Hepatocyte (in vitro differentiated cells): Measurements from ENCODE around the gene AIFM1.

ENCODE experiments used
- EZH2 ChIP-seq: fragments of 200-600 bp; sonication (generic); IDR thresholded peaks from 2 replicates; pipeline ENCODE4 v1.6.1; 2016; ENCODE audit warnings: antibody characterized with exemption, mild to moderate bottlenecking, borderline replicate concordance
- EZH2phosphoT487 ChIP-seq: fragments of 200-600 bp; sonication (generic); IDR thresholded peaks from one replicate; pipeline ENCODE4 v1.6.1; 2018; ENCODE audit warnings: antibody characterized with exemption, mild to moderate bottlenecking, low read depth, moderate library complexity; ENCODE audit not compliant: unreplicated experiment, severe bottlenecking
- TF ChIP-seq, protein P1 (sequence below): fragments of 200-600 bp; sonication (generic); IDR thresholded peaks from 2 replicates; pipeline ENCODE4 v1.5.1; 2016; ENCODE audit warnings: antibody characterized with exemption, mild to moderate bottlenecking; ENCODE audit not compliant: poor library complexity

DNA sequence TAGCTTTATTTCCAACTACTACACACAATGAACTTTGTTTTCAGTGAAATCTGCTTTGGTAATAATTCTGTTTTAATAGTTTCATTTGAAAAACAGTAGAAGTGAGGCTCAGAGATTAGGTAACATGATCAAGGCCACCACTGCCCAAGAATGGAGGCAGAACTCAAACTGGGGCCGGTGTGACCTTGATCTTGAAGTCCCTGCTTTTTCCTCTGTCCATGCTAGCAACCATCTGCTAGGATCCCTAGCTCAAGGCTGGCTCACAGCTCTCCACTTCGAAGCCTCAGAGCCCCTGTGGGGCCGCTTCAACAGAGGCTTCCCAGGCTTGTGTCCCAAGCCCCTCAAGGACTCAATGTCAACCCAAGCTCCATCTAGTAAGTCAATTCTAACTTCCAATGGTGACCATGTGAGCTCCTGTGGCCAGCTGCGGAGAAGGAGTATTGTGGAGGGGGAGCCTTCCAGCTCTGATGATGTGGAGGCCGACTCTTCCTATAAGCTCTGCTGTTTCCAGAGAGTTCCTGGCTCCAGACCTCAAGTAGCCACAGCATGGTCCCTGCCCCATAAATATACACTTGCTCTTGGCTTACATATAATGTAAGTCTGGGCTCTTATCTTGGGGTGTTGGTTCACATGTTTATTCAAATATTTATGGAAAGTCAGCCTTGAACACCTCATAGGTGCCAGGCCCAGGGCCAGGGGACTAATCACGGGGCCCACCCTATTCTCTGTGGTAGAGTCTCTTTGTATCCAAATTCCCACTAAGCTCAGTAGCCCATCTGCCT, 70.2 kb downstream of the AIFM1 start:
- no peak for TF ChIP-seq EZH2
- TF ChIP-seq, protein P1, sequence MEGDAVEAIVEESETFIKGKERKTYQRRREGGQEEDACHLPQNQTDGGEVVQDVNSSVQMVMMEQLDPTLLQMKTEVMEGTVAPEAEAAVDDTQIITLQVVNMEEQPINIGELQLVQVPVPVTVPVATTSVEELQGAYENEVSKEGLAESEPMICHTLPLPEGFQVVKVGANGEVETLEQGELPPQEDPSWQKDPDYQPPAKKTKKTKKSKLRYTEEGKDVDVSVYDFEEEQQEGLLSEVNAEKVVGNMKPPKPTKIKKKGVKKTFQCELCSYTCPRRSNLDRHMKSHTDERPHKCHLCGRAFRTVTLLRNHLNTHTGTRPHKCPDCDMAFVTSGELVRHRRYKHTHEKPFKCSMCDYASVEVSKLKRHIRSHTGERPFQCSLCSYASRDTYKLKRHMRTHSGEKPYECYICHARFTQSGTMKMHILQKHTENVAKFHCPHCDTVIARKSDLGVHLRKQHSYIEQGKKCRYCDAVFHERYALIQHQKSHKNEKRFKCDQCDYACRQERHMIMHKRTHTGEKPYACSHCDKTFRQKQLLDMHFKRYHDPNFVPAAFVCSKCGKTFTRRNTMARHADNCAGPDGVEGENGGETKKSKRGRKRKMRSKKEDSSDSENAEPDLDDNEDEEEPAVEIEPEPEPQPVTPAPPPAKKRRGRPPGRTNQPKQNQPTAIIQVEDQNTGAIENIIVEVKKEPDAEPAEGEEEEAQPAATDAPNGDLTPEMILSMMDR = no peak
- TF ChIP-seq EZH2phosphoT487 = no peak
